GM18861 (cell line): Measurements from ENCODE around the gene TBC1D2B.
"Not testable (repeated sequence)": the region's sequence is repeated elsewhere in the genome, so short reads cannot be mapped to it uniquely, and the experiment has no call there.

ENCODE experiments used
- ATAC-seq: cut with Tn5 transposase; IDR thresholded peaks from one replicate; pipeline ENCODE4 v1.9.1; 2021; ENCODE audit not compliant: unreplicated experiment

The TBC1D2B gene

GRCh38 chr15:77992356-77993222, 84.9 kb downstream of the TBC1D2B start:
- ATAC-seq = no peak

GRCh38 chr15:77991658-77992201, 85.8 kb downstream of the TBC1D2B start:
- ATAC-seq = not testable (repeated sequence)

- no peak for ATAC-seq
Observed at GRCh38 chr15:77991029-77991406, 86.5 kb downstream of the TBC1D2B start.

GRCh38 chr15:77989296-77990143, 88.0 kb downstream of the TBC1D2B start:
- ATAC-seq = no peak

GRCh38 chr15:77988347-77989295, 88.9 kb downstream of the TBC1D2B start:
- no peak for ATAC-seq

GRCh38 chr15:77987765-77988136, 89.8 kb downstream of the TBC1D2B start:
- ATAC-seq = not testable (repeated sequence)

- no peak for ATAC-seq
Observed at GRCh38 chr15:77986891-77987764, 90.4 kb downstream of the TBC1D2B start.

GRCh38 chr15:77985931-77986480, 91.5 kb downstream of the TBC1D2B start:
- ATAC-seq = no peak

- no peak for ATAC-seq
Observed at GRCh38 chr15:77985031-77985930, 92.2 kb downstream of the TBC1D2B start.

- no peak for ATAC-seq
Observed at GRCh38 chr15:77984446-77984861, 93.1 kb downstream of the TBC1D2B start.

GRCh38 chr15:77983708-77984445, 93.6 kb downstream of the TBC1D2B start:
- no peak for ATAC-seq

GRCh38 chr15:77983091-77983707, 94.3 kb downstream of the TBC1D2B start:
- ATAC-seq = no peak

- no peak for ATAC-seq
Observed at GRCh38 chr15:77982127-77982490, 95.4 kb downstream of the TBC1D2B start.

GRCh38 chr15:77981281-77982126, 96.0 kb downstream of the TBC1D2B start:
- no peak for ATAC-seq

- not testable (repeated sequence) for ATAC-seq
Observed at GRCh38 chr15:77980674-77981073, 96.8 kb downstream of the TBC1D2B start.

- ATAC-seq = no peak
Observed at GRCh38 chr15:77980098-77980497, 97.4 kb downstream of the TBC1D2B start.
